ENCODE measurements around the gene MEX3B. TPM values are rescaled to one million over a fixed set of nuclear protein-coding genes. Genes with fewer than 3 reads are reported as not detected.

MEX3B gene
- 1.6 TPM for total RNA-seq
- polyA plus RNA-seq, result not detected

GRCh38 chr15:82045892-82046665 lies at the start of gene MEX3B:
Gene MEX3B (minus strand): TSS chr15:82046018. CDS start chr15:82045705, 313 bp downstream.
- H3K27me3 ChIP-seq (ENCODE audit: control insufficient read depth, insufficient read depth, low read length), result peaks cover 10% of the 10 kb centered on the region
- peaks cover 0 to 23% (median 2%) of the 10 kb centered on the region in 4 donors for H3K4me1 Mint-ChIP-seq
- H3K36me3 Mint-ChIP-seq, result no peaks in the 10 kb centered on the region
- H3K9me3 Mint-ChIP-seq, result no peaks in the 10 kb centered on the region
- peaks cover 45% of the 10 kb centered on the region for H3K27me3 Mint-ChIP-seq
- H3K4me3 ChIP-seq (ENCODE audit: low read depth, low read length), result peak within 1 kb of the TSS; percentile 64
- peak within 1 kb of the TSS; percentile 85 to 95 (median 88) for H3K4me3 Mint-ChIP-seq
- no peaks in the 10 kb centered on the region for H3K9me3 ChIP-seq (ENCODE audit: control insufficient read depth in 2 of 2, low read length in 2 of 2)
- DNase-seq (peak; percentile 63 to 91 (median 68)), ATAC-seq (ENCODE audit: low read depth in 2 of 2) (peak; percentile 56 to 64)
- peak within 1 kb of the TSS in 1 of 3 donors; percentile 26 for H3K27ac Mint-ChIP-seq
- H3K4me1 ChIP-seq (ENCODE audit: control insufficient read depth, insufficient read depth, low read length, poor library complexity, severe bottlenecking), result peaks cover 26% of the 10 kb centered on the region
- no peaks in the 10 kb centered on the region for H3K36me3 ChIP-seq (ENCODE audit: control insufficient read depth, insufficient read depth, low read length)
- peak within 1 kb of the TSS; percentile 55 for H3K27ac ChIP-seq (ENCODE audit: insufficient read depth, low read length, poor library complexity, severe bottlenecking)

GRCh38 chr15:82093774-82094211 lies 48.0 kb upstream of the MEX3B start:
- no peak overlapping the region for H3K4me3 Mint-ChIP-seq
- no peaks in the 10 kb centered on the region for H3K36me3 Mint-ChIP-seq
- no peaks in the 10 kb centered on the region for H3K27me3 ChIP-seq (ENCODE audit: control insufficient read depth, insufficient read depth, low read length)
- no peak overlapping the region for H3K27ac ChIP-seq (ENCODE audit: insufficient read depth, low read length, poor library complexity, severe bottlenecking)
- H3K4me1 Mint-ChIP-seq, result no peaks in the 10 kb centered on the region
- H3K9me3 ChIP-seq (ENCODE audit: control insufficient read depth in 2 of 2, low read length in 2 of 2), result no peaks in the 10 kb centered on the region
- H3K27ac Mint-ChIP-seq, result no peak overlapping the region
- no peak for ATAC-seq (ENCODE audit: low read depth in 2 of 2)
- H3K36me3 ChIP-seq (ENCODE audit: control insufficient read depth, insufficient read depth, low read length), result no peaks in the 10 kb centered on the region
- H3K27me3 Mint-ChIP-seq, result peaks cover 12% of the 10 kb centered on the region
- no peaks in the 10 kb centered on the region for H3K4me1 ChIP-seq (ENCODE audit: control insufficient read depth, insufficient read depth, low read length, poor library complexity, severe bottlenecking)
- no peak overlapping the region for H3K4me3 ChIP-seq (ENCODE audit: low read depth, low read length)
- peaks cover 0 to 2% (median 0%) of the 10 kb centered on the region in 7 donors for H3K9me3 Mint-ChIP-seq
- DNase-seq, result no peak

- Histone ChIP-seq H3K27me3 (ENCODE audit: control insufficient read depth, insufficient read depth, low read length) (no peaks in the 10 kb centered on the region), H3K4me3 (ENCODE audit: low read depth, low read length) (no peak overlapping the region), H3K9me3 (ENCODE audit: control insufficient read depth in 2 of 2, low read length in 2 of 2) (no peaks in the 10 kb centered on the region), H3K27ac (ENCODE audit: insufficient read depth, low read length, poor library complexity, severe bottlenecking) (no peak overlapping the region), H3K36me3 (ENCODE audit: control insufficient read depth, insufficient read depth, low read length) (no peaks in the 10 kb centered on the region), H3K4me1 (ENCODE audit: control insufficient read depth, insufficient read depth, low read length, poor library complexity, severe bottlenecking) (no peaks in the 10 kb centered on the region)
- Mint-ChIP-seq H3K9me3 (peaks cover 0 to 2% (median 0%) of the 10 kb centered on the region in 7 donors), H3K27ac (no peak overlapping the region), H3K4me1 (no peaks in the 10 kb centered on the region), H3K4me3 (no peak overlapping the region), H3K36me3 (no peaks in the 10 kb centered on the region), H3K27me3 (peaks cover 9% of the 10 kb centered on the region)
- DNase-seq (no peak), ATAC-seq (ENCODE audit: low read depth in 2 of 2) (no peak)
Measured at GRCh38 chr15:82093325-82093724, 47.5 kb upstream of the MEX3B start.

GRCh38 chr15:82091636-82092140 lies 45.9 kb upstream of the MEX3B start:
- Mint-ChIP-seq H3K27me3 (peaks cover 4% of the 10 kb centered on the region), H3K36me3 (no peaks in the 10 kb centered on the region), H3K27ac (no peak overlapping the region), H3K9me3 (peaks cover 0 to 2% (median 0%) of the 10 kb centered on the region in 7 donors), H3K4me1 (no peaks in the 10 kb centered on the region), H3K4me3 (no peak overlapping the region)
- no peaks in the 10 kb centered on the region for H3K9me3 ChIP-seq (ENCODE audit: control insufficient read depth in 2 of 2, low read length in 2 of 2)
- H3K4me1 ChIP-seq (ENCODE audit: control insufficient read depth, insufficient read depth, low read length, poor library complexity, severe bottlenecking), result no peaks in the 10 kb centered on the region
- DNase-seq (no peak), ATAC-seq (ENCODE audit: low read depth in 2 of 2) (no peak)
- no peaks in the 10 kb centered on the region for H3K27me3 ChIP-seq (ENCODE audit: control insufficient read depth, insufficient read depth, low read length)
- no peak overlapping the region for H3K4me3 ChIP-seq (ENCODE audit: low read depth, low read length)
- no peak overlapping the region for H3K27ac ChIP-seq (ENCODE audit: insufficient read depth, low read length, poor library complexity, severe bottlenecking)
- no peaks in the 10 kb centered on the region for H3K36me3 ChIP-seq (ENCODE audit: control insufficient read depth, insufficient read depth, low read length)

GRCh38 chr15:82086243-82086995 lies 40.6 kb upstream of the MEX3B start:
- ATAC-seq (ENCODE audit: low read depth in 2 of 2) (no peak), DNase-seq (no peak)
- Mint-ChIP-seq H3K4me1 (no peaks in the 10 kb centered on the region), H3K4me3 (no peak overlapping the region), H3K36me3 (no peaks in the 10 kb centered on the region), H3K27me3 (no peaks in the 10 kb centered on the region), H3K9me3 (peaks cover 0 to 2% (median 0%) of the 10 kb centered on the region in 7 donors), H3K27ac (no peak overlapping the region)
- Histone ChIP-seq H3K4me3 (ENCODE audit: low read depth, low read length) (no peak overlapping the region), H3K36me3 (ENCODE audit: control insufficient read depth, insufficient read depth, low read length) (no peaks in the 10 kb centered on the region), H3K27me3 (ENCODE audit: control insufficient read depth, insufficient read depth, low read length) (no peaks in the 10 kb centered on the region), H3K4me1 (ENCODE audit: control insufficient read depth, insufficient read depth, low read length, poor library complexity, severe bottlenecking) (no peaks in the 10 kb centered on the region), H3K27ac (ENCODE audit: insufficient read depth, low read length, poor library complexity, severe bottlenecking) (no peak overlapping the region), H3K9me3 (ENCODE audit: control insufficient read depth in 2 of 2, low read length in 2 of 2) (no peaks in the 10 kb centered on the region)

- Histone ChIP-seq H3K27me3 (ENCODE audit: control insufficient read depth, insufficient read depth, low read length) (no peaks in the 10 kb centered on the region), H3K9me3 (ENCODE audit: control insufficient read depth in 2 of 2, low read length in 2 of 2) (no peaks in the 10 kb centered on the region), H3K4me3 (ENCODE audit: low read depth, low read length) (no peak overlapping the region), H3K4me1 (ENCODE audit: control insufficient read depth, insufficient read depth, low read length, poor library complexity, severe bottlenecking) (no peaks in the 10 kb centered on the region), H3K36me3 (ENCODE audit: control insufficient read depth, insufficient read depth, low read length) (no peaks in the 10 kb centered on the region), H3K27ac (ENCODE audit: insufficient read depth, low read length, poor library complexity, severe bottlenecking) (no peak overlapping the region)
- DNase-seq, result no peak
- no peak overlapping the region for H3K4me3 Mint-ChIP-seq
- H3K36me3 Mint-ChIP-seq, result no peaks in the 10 kb centered on the region
- no peak for ATAC-seq (ENCODE audit: low read depth in 2 of 2)
- peaks cover 0 to 3% (median 0%) of the 10 kb centered on the region in 7 donors for H3K9me3 Mint-ChIP-seq
- peaks cover 5% of the 10 kb centered on the region for H3K27me3 Mint-ChIP-seq
- H3K4me1 Mint-ChIP-seq, result no peaks in the 10 kb centered on the region
- no peak overlapping the region for H3K27ac Mint-ChIP-seq
Measured at GRCh38 chr15:82081914-82082762, 36.3 kb upstream of the MEX3B start.

- no peak for DNase-seq
- H3K27me3 Mint-ChIP-seq, result peaks cover 5% of the 10 kb centered on the region
Measured at GRCh38 chr15:82080774-82081173, 35.0 kb upstream of the MEX3B start.

More at GRCh38 chr15:82080774-82081173, 35.0 kb upstream of the MEX3B start:
- Histone ChIP-seq H3K36me3 (ENCODE audit: control insufficient read depth, insufficient read depth, low read length) (no peaks in the 10 kb centered on the region), H3K4me1 (ENCODE audit: control insufficient read depth, insufficient read depth, low read length, poor library complexity, severe bottlenecking) (no peaks in the 10 kb centered on the region), H3K27ac (ENCODE audit: insufficient read depth, low read length, poor library complexity, severe bottlenecking) (no peak overlapping the region), H3K4me3 (ENCODE audit: low read depth, low read length) (no peak overlapping the region), H3K9me3 (ENCODE audit: control insufficient read depth in 2 of 2, low read length in 2 of 2) (no peaks in the 10 kb centered on the region), H3K27me3 (ENCODE audit: control insufficient read depth, insufficient read depth, low read length) (no peaks in the 10 kb centered on the region)
- Mint-ChIP-seq H3K4me3 (no peak overlapping the region), H3K36me3 (no peaks in the 10 kb centered on the region), H3K9me3 (peaks cover 0 to 3% (median 0%) of the 10 kb centered on the region in 7 donors), H3K27ac (no peak overlapping the region), H3K4me1 (no peaks in the 10 kb centered on the region)
- ATAC-seq (ENCODE audit: low read depth in 2 of 2), result no peak
